Vagina (tissue), 2 donors: Measurements from ENCODE around the gene AKR1A1. TPM values are rescaled to one million over a fixed set of nuclear protein-coding genes. Genes with fewer than 3 reads are reported as not detected.

ENCODE experiments used
- DNase-seq, 2 donors: peaks; one replicate each; pipeline ENCODE4 v3.0.0-alpha.2; 2017; ENCODE audit errors: extremely low spot score in 2 of 2
- H3K27ac ChIP-seq: fragments of 200-600 bp; sonication (generic); one replicate; pipeline ENCODE4 v1.5.1; 2019
- H3K27me3 ChIP-seq: fragments of 200-600 bp; sonication (generic); one replicate; pipeline ENCODE4 v1.5.1; 2019
- H3K36me3 ChIP-seq, 2 donors: fragments of 200-600 bp; sonication (generic); one replicate each; pipeline ENCODE4 v1.5.1; 2017 to 2019
- H3K4me1 ChIP-seq: fragments of 200-600 bp; sonication (generic); one replicate; pipeline ENCODE4 v1.5.1; 2019
- H3K4me3 ChIP-seq, 2 donors: fragments of 200-600 bp; sonication (generic); 1 replicate in 1 of 2; 2 replicates in 1 of 2; pipeline ENCODE4 v1.5.1; 2016 to 2019
- H3K9me3 ChIP-seq: fragments of 200-600 bp; sonication (generic); one replicate; pipeline ENCODE4 v1.5.1; 2019
- POLR2A ChIP-seq, 2 donors: fragments of 450-650 bp; IDR thresholded peaks; one replicate each; pipeline ENCODE4 v1.6.1; 2017; ENCODE audit warnings: antibody characterized with exemption in 2 of 2, mild to moderate bottlenecking in 2 of 2, moderate library complexity in 2 of 2
- POLR2AphosphoS5 ChIP-seq, 2 donors: sonication (generic); formaldehyde crosslinking; IDR thresholded peaks; one replicate each; pipeline ENCODE4 v1.9.0; 2017; ENCODE audit warnings: antibody characterized with exemption in 2 of 2, mild to moderate bottlenecking in 2 of 2, low read depth in 1 of 2; ENCODE audit not compliant: insufficient read depth in 1 of 2
- intact Hi-C: fragments of 100-400 bp; cut with DNase I; formaldehyde crosslinking; loops from one replicate; pipeline ENCODE4 v1.15.1; 2023
- total RNA-seq: library from RNA; depleted of rRNA; stranded (reverse); fragments of >200 nt; gene quantifications from one replicate; pipeline ENCODE4 v1.2.3, GENCODE V29; 2016
- TF ChIP-seq, protein P1 (sequence below), 3 experiments: fragments of 450-650 bp in 2 of 3; fragments of 200-600 bp in 1 of 3; sonication (generic) in 1 of 3; IDR thresholded peaks; one replicate each; pipeline ENCODE4 v1.5.1; 2017 to 2019; ENCODE audit warnings: antibody characterized with exemption in 3 of 3, mild to moderate bottlenecking in 2 of 3, moderate library complexity in 2 of 3

AKR1A1 gene
- total RNA-seq, 1 donor from 2014 or later: 80.3 TPM

DNA sequence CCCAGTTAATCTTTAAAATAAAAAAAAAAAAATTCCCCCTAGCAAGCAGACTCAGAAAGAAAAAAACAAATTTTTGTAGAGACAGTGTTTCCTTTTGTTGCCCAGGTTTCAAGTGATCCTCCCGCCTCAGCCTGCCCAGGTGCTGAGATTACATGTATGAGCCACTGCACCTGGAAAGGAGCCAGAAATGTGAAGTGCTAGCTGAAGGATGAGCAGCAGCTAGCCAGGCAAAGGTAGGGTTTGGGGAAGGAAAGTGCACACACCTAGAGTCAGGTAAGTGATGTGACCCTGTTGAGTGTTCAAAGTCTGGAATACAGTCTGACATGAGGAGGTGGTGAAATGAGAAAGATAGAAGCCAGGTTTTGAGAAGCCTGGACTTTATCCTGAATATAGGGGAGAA, 1.7 kb downstream of the AKR1A1 start:
- no peak overlapping the region for H3K27ac ChIP-seq

DNA sequence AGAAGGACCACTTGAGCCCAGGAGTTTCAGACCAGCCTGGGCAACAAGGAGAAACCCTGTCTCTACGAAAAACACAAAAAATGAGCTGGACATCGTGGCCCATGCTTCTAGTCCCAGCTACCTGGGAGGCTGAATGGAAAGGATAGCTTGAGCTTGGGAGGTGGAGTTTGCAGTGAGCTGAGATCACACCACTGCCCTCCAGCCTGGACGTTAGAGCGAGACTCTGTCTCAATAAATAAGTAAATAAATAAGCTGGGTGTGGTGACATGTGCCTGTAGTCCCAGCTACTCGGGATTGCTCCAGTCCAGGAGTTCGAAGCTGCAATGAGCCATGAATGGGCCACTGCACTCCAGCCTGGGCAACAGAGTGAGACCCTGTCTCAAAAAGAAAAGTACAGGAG, 3.6 kb downstream of the AKR1A1 start:
- Histone ChIP-seq H3K4me1 (peaks cover 47% of the 10 kb centered on the region), H3K9me3 (no peaks in the 10 kb centered on the region), H3K4me3 (no peak overlapping the region), H3K27ac (no peak overlapping the region), H3K36me3 (no peaks in the 10 kb centered on the region), H3K27me3 (no peaks in the 10 kb centered on the region)
- TF ChIP-seq, protein P1, sequence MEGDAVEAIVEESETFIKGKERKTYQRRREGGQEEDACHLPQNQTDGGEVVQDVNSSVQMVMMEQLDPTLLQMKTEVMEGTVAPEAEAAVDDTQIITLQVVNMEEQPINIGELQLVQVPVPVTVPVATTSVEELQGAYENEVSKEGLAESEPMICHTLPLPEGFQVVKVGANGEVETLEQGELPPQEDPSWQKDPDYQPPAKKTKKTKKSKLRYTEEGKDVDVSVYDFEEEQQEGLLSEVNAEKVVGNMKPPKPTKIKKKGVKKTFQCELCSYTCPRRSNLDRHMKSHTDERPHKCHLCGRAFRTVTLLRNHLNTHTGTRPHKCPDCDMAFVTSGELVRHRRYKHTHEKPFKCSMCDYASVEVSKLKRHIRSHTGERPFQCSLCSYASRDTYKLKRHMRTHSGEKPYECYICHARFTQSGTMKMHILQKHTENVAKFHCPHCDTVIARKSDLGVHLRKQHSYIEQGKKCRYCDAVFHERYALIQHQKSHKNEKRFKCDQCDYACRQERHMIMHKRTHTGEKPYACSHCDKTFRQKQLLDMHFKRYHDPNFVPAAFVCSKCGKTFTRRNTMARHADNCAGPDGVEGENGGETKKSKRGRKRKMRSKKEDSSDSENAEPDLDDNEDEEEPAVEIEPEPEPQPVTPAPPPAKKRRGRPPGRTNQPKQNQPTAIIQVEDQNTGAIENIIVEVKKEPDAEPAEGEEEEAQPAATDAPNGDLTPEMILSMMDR (IDR thresholded peaks at IDR 0.05): no peak
- TF ChIP-seq POLR2AphosphoS5 (IDR thresholded peaks at IDR 0.05; ENCODE audit: insufficient read depth in 1 of 2, low read depth in 1 of 2) (no peak), POLR2A (IDR thresholded peaks at IDR 0.05) (no peak)
- no peak for DNase-seq
- intact Hi-C loops: no loop called here

More for the DNA sequence above, 1.7 kb downstream of the AKR1A1 start:
- Histone ChIP-seq H3K36me3 (no peaks in the 10 kb centered on the region), H3K4me3 (no peak overlapping the region), H3K4me1 (peaks cover 46% of the 10 kb centered on the region), H3K27me3 (no peaks in the 10 kb centered on the region), H3K9me3 (no peaks in the 10 kb centered on the region)
- intact Hi-C loops: no loop called here
- no peak for DNase-seq
- TF ChIP-seq, protein P1 (IDR thresholded peaks at IDR 0.05): no peak
- TF ChIP-seq POLR2A (IDR thresholded peaks at IDR 0.05): no peak
- TF ChIP-seq POLR2AphosphoS5 (IDR thresholded peaks at IDR 0.05; ENCODE audit: insufficient read depth in 1 of 2, low read depth in 1 of 2): no peak

DNA sequence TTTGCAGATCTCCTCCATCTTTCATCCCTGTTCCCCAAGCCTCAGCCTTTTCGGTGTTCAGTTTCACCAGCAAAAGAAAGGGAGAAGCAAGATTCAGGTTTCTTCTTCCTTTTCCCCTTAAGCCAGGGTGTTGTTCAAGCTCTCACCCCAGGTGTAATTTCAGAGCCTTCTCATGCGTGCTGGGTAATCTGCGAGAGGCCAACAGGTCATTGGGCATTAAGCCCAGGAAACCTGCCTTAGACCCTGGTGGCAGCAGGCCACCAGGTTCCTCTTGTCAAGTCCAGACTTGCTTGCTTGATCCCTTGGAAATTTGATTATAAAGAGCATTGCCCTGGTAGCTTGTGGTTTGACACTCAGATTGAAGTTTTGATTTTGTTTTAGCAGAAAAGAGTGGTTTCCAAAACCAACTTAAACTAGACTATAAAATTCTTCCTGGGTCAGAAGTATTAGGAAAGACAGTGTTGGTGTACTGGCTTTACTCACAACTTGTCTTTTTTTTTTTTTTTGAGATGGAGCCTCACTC, 6.9 kb downstream of the AKR1A1 start:
- intact Hi-C loops: no loop called here
- no peak overlapping the region for H3K27ac ChIP-seq

DNA sequence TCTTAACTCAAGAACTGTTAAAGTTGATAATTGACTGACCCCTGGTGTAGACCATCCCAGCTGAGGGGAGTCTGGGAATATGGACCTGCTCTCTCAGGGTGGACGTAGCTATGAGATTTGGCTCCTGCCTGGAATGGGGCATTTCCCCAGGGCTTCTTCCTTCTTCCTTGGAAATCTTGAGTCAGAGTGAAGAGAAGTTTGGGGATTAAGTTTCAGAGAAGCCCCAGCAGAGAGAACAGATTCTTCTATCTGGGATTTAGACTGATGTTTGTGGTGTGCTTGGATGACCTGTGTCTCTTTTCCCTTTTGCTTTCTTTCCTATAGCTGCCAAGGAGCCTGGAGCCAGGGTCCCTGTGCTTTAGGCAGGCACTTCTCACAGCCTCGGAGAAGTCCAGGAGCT, 13.2 kb downstream of the AKR1A1 start:
- intact Hi-C loops: loop anchor here (10.0 kb wide), 2 partner anchors 199 to 549 kb away; partner anchors contain the start of genes HECTD3 and UROD
- peaks cover 17% of the 10 kb centered on the region for H3K4me1 ChIP-seq
- no peak overlapping the region for H3K27ac ChIP-seq
- no peak for DNase-seq
- no peak overlapping the region for H3K4me3 ChIP-seq
- no peaks in the 10 kb centered on the region for H3K9me3 ChIP-seq
- H3K36me3 ChIP-seq: peaks cover 0 to 63% of the 10 kb centered on the region in 2 donors
- H3K27me3 ChIP-seq: no peaks in the 10 kb centered on the region
- no peak for TF ChIP-seq POLR2A (IDR thresholded peaks at IDR 0.05)
- TF ChIP-seq POLR2AphosphoS5 (IDR thresholded peaks at IDR 0.05; ENCODE audit: insufficient read depth in 1 of 2, low read depth in 1 of 2): no peak
- TF ChIP-seq, protein P1 (IDR thresholded peaks at IDR 0.05): no peak

More for the DNA sequence above, 6.9 kb downstream of the AKR1A1 start:
- Histone ChIP-seq H3K4me3 (no peak overlapping the region), H3K27me3 (no peaks in the 10 kb centered on the region), H3K9me3 (no peaks in the 10 kb centered on the region), H3K4me1 (peaks cover 28% of the 10 kb centered on the region), H3K36me3 (peaks cover 0 to 15% of the 10 kb centered on the region in 2 donors)
- no peak for TF ChIP-seq POLR2A (IDR thresholded peaks at IDR 0.05)
- TF ChIP-seq, protein P1 (IDR thresholded peaks at IDR 0.05): no peak
- TF ChIP-seq POLR2AphosphoS5 (IDR thresholded peaks at IDR 0.05; ENCODE audit: insufficient read depth in 1 of 2, low read depth in 1 of 2): no peak
- no peak for DNase-seq

DNA sequence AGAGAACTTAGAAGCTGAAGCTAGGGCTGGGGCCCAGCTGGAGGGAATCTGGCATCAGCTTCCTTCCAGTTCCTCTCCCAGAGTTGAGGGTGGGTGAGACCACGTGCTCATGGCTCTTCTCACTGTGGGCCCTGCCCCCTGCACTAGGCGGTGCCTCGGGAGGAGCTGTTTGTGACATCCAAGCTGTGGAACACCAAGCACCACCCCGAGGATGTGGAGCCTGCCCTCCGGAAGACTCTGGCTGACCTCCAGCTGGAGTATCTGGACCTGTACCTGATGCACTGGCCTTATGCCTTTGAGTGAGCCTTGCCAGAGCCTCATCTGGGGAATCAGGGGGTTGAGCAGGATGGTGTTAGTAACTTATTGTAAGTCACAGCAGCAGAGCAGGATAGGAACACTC, 16.1 kb downstream of the AKR1A1 start:
- Histone ChIP-seq H3K27me3 (no peaks in the 10 kb centered on the region), H3K4me1 (peaks cover 17% of the 10 kb centered on the region), H3K27ac (peak overlapping the region; percentile 52), H3K36me3 (peaks cover 0 to 59% of the 10 kb centered on the region in 2 donors), H3K9me3 (no peaks in the 10 kb centered on the region), H3K4me3 (no peak overlapping the region)
- peak; percentile 58 to 59 for TF ChIP-seq POLR2AphosphoS5 (IDR thresholded peaks at IDR 0.05; ENCODE audit: insufficient read depth in 1 of 2, low read depth in 1 of 2)
- no peak for TF ChIP-seq POLR2A (IDR thresholded peaks at IDR 0.05)
- TF ChIP-seq, protein P1 (IDR thresholded peaks at IDR 0.05): no peak
- DNase-seq: peak in 1 of 2 donors; percentile 90
- intact Hi-C loops: loop anchor here (5.0 to 10.0 kb wide), 3 partner anchors 44 to 552 kb away; partner anchors contain the start of genes HECTD3, PRDX1 and UROD
